Stimulated activated CD8-positive, alpha-beta memory T cell treated with anti-CD3 and anti-CD28 coated beads, Interleukin-12 subunit alpha, Interleukin-12 subunit beta, amount 100 ng/mL, for 24 hours (primary cell): ENCODE results near the gene DYNC1I1.

Experiments used
- DNase-seq: peaks from one replicate; pipeline ENCODE4 v3.0.0-alpha.2; 2020; ENCODE audit errors: extremely low read depth

DYNC1I1 gene

DNA sequence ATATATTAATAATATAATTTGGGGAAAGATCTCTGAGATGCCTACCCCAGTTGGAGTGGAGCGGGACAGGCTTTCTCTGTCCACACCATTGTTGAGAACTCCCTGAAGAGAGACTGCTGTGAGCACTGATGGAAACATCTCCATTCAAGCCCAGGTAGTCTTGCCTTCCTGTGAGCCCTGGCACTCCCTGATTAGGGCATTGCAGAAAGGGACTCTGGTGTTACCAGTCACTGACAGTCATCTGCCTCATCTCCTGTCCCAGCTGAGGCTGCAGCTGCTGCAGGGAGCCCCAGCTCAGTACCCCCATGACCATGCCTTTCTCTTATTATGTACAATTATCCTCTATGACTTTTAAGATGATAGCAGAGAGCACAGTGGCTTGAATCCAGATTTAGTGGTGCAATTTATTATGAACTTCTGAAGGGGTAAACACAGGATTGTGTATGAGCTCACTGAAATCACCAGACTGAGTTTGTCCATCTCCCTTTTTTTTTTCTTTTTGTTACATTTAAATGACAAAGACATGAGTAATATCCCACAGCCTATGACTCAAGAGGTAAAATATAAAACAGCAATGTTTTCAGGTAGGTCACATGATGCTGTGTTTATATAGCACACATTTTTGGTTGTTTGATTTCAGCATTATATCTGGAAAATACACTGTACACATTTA lies 312.7 kb downstream of the DYNC1I1 start:
- DNase-seq: no peak

DNA sequence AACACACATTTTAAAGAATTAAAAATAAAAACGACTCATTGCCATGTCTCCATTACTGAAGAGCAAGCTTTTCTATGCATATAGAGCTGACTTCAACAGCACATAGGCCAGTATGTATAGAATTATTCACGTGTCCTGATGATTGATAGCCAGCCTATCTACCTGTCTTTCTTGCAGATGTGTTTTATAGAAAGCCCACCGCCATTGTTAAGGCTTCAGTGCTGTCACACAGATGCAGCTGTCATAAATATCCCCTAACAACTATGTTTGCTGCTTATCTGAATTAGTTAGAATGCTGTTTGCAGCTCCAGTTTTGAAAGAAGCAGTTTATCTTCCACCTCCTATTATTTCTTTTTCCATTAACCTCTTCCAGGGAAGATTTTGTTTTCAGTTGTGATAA lies 313.6 kb downstream of the DYNC1I1 start:
- DNase-seq: no peak

DNA sequence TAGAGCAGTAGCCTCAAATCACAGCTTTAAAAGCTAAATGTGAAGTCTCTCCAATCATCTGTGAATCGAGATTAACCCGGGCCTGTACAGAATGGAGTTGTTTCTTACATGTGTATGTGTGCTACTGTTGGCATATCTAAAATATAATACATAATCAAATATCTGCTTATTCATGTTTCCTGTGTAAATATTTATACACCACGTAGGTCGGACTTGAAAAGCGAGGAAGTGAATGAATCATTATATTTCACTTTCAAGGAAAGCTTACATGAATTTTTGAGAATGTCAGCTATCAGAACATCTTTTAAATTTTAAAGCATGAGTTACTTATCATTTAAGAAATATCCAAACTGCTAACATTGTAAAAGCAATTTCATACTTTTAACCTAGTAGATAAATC lies 316.2 kb downstream of the DYNC1I1 start:
- no peak for DNase-seq

DNA sequence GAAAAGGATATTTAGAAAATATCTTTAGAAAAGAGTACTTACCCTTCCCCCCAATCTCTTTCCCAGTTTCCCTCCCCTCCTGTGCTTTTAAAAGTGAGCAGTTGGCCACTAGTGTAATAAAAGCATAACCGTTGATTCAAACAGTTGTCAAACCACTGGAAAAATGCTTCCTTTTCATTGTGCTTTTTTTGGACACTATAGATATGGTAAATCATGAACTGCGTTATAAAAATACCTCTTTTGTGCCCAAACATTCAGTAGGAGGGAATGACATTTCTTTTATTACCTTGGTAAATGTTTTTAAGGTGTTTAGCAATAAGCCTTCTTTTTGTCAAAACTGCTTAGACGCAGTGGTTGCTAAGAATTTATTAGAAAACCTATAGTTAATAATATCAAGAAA lies 317.2 kb downstream of the DYNC1I1 start:
- no peak for DNase-seq

DNA sequence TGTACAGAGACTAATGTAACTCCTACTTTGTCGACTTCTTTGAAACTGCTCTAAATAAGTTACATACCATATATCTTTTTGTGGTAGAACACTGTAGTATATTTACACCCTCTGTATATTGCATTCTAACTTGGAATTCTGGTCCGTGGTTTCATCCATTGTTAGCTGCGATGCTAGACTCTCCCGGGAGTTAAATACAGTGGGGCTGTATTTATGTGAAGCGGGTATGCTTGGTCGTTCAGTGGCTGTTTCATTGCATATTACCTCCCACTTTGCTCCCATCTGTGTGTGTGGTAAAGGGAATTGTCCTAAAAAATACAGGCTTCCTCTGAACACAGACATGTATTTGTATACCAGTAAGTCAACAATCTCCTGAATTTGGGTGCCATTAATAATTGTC lies 318.4 kb downstream of the DYNC1I1 start:
- no peak for DNase-seq

DNA sequence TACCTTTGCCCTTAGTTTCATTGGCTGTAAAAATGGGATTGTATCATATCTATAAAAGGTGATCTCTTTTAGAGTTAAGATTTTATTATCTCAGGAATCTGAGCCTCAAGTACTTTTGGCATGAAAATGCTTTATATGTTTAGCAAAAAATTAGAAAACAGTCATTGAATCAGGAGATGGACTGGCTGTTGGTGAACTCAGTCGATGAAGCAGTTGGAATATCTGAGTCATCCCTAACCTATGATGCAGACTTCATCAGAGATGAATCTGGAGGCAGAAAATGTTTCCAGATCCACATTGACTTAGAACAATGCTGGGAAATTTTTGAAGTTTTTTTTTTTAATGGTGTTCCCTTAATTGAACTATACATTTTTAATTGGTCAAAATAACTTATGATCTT lies 321.1 kb downstream of the DYNC1I1 start:
- DNase-seq: no peak

DNA sequence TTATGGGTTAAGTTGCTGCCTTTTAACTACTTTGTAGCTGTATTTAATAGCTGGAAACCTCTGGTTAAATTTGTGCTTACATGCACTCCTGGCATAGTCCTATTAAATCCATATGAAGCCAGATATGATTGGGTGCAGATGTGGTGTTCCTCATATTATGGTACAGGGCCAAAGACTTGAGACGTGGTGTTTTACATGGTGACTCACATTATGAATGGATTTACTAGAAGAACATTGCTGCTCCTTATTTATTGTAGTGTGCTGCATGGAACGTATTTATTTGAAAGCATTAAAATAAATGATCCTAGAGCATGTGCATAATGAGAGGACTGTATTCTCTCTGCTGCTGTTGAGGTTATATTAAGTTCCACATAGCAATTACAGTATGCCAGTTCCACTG lies 325.5 kb downstream of the DYNC1I1 start:
- DNase-seq: no peak

DNA sequence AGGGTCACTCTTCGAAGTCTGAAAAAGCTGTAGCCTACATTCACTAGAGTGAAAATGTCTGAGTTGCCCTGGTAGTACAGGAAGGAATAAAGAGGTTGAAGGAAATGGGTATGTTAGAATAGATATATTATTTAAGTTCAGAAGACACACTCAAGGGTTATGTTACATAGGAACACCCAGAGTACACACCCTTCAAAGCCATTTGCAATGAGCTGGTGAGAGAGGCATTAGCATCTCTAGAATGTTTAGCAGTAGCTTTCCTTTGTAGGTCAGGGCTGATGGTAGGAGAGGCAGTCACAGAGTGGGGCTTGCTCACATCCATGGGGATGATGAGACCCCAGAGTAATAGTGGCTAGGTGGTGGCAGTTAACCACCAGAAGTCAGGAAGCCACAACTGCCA lies 328.4 kb downstream of the DYNC1I1 start:
- DNase-seq: no peak

DNA sequence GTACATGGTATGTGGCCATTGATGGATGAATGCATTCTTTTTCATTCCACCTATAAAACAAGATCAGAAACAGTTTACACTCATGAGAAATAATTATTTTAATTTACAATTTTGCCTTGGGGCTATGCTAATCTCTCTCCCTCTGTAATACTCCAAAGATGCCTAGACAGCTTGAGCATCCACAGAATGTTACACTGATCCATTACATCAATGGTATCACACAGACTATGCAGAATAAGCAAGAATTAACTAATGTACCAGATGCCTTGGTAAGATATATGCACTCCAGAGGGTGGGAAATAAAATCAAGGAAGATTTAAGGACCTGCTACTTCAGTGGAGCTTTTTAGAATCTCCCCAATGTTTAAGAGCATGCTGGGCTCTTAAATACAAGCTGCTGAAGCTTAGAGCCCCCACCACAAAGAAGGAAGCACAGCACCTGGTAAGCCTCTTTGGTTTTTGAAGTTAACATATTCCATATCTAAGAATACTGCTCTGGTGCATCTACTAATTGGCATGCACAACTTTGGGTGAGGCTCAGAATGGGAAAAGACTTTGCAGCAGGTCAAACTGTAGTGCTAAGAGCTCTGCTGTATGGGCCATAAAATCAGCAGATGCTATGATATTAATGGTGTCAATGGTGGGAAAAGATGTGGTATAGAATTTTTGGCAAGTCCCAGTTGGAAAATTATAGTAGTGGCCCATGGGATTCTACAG lies 329.9 kb downstream of the DYNC1I1 start:
- DNase-seq: no peak

DNA sequence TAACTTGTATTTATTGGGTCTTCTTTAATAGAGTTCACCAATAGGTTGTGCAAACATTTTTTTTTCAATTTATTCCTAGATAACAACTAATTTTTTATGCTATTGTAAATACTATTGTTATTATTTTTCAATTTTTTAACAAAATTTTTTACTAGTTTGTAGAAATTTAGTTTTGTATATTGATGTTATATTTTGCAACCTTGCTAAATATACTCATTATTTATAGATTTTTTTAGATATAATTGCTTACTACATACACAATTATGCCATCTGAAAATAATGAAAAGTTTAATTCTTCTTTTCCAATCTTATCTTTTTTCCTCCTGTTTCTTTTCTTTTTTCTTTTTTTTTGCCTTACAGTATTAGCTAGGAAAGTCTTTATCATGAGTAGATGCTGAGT lies 332.6 kb downstream of the DYNC1I1 start:
- no peak for DNase-seq

DNA sequence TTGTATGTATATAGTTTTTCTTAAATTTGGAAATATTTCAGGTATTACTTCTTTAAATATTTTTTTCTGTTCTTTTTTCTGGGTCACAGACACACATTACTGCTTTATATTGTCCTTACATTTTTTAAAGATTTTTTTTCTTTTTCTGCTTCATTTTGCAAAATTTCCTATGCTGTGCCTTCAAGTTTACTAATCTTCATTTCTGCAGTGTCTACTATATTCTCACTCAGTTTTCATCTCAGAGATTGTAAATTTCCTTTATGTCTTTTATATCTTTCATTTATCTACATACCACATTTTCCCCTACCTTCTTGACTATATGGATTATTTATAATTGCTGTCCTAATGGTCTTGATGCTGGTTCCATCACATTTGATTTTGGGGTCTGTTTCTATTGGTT lies 339.1 kb downstream of the DYNC1I1 start:
- no peak for DNase-seq

DNA sequence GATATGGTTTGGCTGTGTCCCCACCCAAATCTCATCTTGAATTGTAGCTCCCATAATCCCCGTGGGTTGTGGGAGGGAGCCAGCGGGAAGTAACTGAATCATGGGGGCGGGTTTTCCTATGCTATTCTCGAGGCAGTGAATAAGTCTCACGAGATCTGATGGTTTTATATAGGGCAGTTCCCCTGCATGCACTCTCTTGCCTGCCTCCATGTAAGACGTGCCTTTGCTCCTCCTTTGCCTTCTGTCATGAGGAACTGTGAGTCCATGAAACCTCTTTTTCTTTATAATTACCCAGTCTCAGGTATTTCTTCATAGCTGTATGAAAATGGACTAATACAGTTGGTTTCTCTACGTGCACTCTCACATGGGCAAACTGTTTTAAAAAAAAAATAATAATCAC lies 341.8 kb downstream of the DYNC1I1 start:
- DNase-seq: no peak

DNA sequence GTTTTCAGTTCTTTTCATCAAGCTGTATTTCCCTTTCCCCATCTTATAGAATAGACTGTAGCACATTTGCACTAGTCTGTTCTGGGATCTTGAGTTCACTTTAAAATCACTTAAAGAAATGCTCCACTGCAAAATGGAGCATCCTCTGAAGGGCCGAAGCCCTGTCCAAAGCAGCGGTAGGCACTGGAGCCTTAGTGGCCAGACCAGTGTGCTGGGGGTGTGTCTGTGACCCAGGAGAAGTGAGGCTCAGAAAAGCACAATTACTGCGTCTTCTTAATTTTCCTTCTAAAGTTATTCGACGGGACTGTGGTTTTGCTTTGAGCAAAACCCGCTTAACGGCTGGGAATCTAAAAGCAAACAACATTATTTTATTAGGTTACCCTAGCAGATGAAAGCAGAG lies 343.8 kb downstream of the DYNC1I1 start:
- no peak for DNase-seq

DNA sequence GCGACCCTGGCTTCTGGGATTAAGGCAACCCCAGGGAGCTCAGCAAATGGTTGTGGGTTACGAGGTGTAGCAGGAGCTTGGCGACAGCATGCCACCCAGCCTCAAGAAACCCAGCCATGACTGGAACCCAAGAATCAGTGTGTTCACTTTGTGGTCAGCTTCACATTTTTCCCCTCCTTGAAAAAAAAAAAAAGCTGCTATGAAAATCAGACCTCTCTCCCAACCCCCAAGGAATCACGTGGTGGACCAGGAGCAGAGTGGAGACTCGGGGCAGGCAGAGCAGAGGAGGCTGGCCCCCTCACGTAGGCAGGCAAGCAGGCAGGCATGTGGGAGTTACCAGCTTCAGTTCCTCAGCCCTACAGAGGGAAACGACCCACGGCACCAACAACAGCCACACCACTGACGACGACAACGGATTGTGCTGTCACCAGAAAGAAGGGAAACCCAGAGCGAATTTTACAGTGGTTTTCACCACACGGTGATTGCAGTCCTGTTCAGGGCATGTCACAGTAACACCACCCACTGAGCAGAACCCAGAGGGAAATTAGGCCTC lies 346.2 kb downstream of the DYNC1I1 start:
- no peak for DNase-seq

DNA sequence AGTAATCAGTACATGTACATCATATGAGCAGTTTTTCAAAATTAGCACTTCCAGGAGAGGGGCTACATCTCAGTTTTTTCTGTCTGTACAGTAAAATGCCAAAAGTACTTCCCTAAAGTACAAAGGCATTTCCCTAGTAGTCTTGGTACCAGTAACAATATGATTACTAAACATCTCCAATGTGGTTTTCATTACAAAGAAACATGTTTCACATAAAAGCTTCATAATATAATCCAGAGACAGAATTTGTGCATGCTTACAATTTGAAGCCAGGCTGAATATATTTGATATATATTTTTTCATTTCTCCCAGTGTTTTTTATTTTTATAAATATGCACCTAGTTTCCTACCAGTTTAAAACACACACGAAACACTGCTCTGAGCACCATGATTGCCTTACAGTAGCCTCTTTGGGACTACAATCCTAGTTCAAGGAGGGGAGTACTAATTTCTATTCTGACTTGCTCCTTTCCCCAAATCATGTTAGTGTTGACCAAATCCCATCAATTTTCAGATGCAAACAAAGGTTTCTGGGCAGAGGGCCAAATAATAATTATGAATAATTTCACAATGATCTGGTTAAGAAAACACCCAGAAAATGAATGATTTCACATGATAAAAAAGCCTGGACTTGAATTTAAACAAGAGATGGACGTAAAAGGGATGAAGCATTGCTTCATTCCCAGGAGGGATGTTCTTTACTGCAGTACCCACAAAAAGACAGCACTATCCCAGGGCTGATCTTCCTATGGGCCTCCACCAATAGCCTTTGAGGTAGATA lies 348.3 kb downstream of the DYNC1I1 start:
- DNase-seq: no peak

DNA sequence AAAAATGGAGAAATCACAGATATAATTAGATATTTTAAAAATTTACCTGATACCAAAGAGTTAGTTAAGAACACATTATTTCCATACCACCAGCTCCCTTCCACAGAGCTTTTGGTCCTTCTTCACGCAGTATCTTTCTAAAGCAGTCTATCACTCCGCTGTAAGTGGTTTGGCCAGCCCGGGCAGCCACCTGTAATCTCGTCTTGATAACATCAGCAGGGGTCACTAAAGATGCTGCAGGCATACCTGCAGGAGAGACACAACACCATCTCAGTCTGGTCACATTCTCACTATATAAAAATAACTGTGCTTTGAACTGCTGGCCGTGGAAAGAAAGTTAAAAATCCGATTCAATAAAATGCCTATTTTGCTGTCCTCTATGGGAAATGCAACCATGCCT lies 349.4 kb downstream of the DYNC1I1 start:
- no peak for DNase-seq

DNA sequence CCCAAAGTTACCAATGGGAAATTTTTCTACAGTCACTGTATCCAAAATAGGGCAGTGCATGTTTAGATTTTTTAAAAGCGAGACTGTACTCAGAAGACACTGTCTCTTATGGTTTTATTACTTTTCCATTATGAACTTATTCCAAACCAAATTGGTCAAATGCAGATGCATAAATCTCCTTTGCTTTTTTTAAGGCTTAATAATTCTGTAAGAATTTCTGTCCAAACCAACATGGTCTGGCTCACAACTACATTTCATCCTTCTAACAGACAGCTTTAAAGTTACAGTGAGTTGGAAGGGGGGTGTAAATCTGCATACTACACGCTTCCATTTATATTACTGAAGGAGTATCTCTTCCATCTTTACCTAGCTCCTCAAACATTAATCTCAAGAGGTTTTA lies 350.4 kb downstream of the DYNC1I1 start:
- no peak for DNase-seq

DNA sequence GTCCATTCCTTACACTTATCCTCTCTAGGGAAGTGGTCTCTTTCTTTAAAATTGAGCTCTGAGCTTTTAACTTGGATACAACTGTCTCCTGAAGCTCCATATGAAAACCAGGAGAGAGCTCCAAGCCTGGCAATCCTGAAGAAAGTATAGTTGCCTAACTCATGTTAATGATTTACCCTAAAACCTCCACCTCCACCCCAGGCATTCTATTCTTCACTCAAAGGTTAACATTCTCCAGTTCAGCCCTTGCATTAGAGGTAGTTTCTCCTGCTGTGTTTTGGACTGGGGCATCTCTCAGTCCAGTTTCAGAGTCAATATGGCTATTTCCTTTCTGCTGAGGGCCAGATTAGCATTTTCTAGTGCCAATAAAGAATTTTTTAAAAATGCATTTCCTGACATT lies 354.0 kb downstream of the DYNC1I1 start:
- no peak for DNase-seq

DNA sequence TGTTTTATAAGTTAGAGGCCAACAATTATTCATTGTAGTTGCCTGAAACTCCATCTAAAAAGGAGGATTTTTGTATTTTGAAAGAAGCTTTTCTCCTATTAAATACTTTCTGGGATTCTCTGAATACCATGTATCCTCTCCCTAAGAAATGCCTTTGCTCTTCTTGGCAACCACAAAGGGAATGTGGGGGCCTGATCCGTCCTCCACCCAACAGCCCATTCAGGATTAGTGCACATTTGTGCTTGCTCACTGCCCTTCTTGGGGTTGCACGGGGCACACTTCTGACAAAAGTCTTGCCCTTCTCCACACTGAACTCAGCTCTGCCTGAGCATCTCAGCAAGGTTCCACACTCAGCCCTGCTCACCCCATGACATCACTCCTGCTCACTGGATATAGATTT lies 355.4 kb downstream of the DYNC1I1 start:
- no peak for DNase-seq

DNA sequence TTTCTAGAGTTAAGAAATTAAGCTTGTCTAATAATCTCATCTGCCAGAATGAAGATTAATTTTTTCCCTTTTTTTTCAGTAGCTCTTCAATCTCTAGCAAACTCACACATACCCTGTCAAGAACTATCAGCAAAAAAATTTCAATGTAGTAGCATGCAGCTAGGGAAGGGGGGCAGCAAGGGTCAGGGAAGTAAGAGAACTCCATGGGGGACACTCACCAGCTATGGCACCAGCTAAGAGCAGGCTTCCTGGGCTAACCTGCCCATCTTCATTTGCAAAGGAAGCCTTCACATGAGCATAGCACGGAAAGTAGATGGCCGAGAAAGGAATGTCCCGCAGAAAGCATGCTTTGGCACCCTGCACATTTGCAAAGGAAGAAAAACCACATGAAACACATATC lies 359.2 kb downstream of the DYNC1I1 start:
- no peak for DNase-seq

DNA sequence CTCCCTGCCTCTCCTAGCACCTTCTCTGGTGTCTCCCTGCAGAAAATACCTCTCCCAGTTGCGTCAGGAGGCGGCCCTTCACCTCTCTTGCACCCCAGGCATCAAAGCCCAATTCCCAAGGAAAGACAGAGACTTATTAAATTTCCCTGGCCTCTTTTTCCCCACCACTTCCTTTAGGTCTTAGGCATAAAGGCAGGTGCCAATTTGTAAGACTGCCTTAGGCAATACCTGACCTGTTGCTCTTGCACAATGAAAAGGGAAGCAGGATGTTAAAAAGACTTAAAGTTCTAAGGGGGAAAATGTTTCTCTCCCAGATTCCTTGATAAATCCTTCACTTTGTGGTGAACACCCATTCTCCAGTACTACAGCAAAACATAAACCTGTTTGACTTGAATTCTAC lies 362.9 kb downstream of the DYNC1I1 start:
- no peak for DNase-seq

DNA sequence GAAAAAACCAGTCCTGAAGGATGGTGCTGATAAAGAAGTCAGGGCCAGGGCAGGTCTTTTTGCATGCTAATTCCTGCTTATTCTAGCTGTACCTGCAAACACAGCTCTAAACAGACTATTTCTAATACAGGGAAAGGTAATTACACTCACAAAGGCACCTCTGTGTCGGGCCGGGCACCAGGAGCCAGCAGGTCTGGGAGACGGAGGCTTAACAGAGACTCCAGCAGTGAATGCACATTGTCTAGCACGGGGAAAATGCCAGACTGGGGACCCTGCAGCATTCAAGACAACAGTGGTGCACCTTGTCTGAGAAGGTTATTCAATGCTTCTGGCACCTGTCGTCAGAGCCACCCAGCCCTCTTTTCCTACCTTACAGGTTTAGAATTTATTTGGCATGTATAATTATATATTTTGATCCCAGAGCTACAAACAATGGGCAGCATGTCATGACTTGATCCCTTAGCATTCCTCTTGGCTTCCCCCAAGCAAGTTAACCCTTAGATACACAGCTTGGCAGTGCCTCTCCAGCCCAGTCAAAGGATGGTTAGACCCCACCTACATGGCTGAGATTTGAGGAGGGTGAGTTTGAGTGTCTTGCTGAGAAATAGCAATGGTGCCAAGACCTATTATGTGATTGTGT lies 364.4 kb downstream of the DYNC1I1 start:
- DNase-seq: no peak
